Lower leg skin (tissue), 4 donors: ENCODE data around the gene GOLGA3. TPM values are rescaled to one million over a fixed set of nuclear protein-coding genes. Genes with fewer than 3 reads are reported as not detected.
A peak's percentile ranks its signal among the peaks of the same experiment; 100 is the strongest.

ENCODE experiments used
- DNase-seq, 2 donors: peaks; one replicate each; pipeline ENCODE4 v3.0.0-alpha.2; 2019; ENCODE audit warnings: low spot score in 2 of 2
- H3K4me3 ChIP-seq: fragments of 200-600 bp; sonication (generic); 2 replicates; pipeline ENCODE4 v1.5.1; 2017; ENCODE audit warnings: mild to moderate bottlenecking, low read depth; ENCODE audit not compliant: poor library complexity, severe bottlenecking
- POLR2A ChIP-seq, 2 donors: fragments of 450-650 bp; IDR thresholded peaks; one replicate each; pipeline ENCODE4 v1.6.1; 2016 to 2017; ENCODE audit warnings: antibody characterized with exemption in 2 of 2, mild to moderate bottlenecking in 1 of 2, moderate library complexity in 1 of 2
- WGBS, 2 donors: methylation state at CpG; one replicate each; pipeline ENCODE4 v1.1.5; 2018; 5-methylcytosine and 5-hydroxymethylcytosine counted together
- intact Hi-C: fragments of 100-400 bp; cut with DNase I; formaldehyde crosslinking; loops from one replicate; pipeline ENCODE4 v1.15.0; 2023; ENCODE audit warnings: low total_unique reads
- total RNA-seq, 4 donors: library from RNA; depleted of rRNA; stranded (reverse); fragments of >200 nt; gene quantifications; one replicate each; pipeline ENCODE4 v1.1.0, GENCODE V29; 2016
- TF ChIP-seq, protein P1 (sequence below), 3 donors: fragments of 450-650 bp; IDR thresholded peaks; one replicate each; pipeline ENCODE4 v1.5.1; 2016; ENCODE audit warnings: antibody characterized with exemption in 3 of 3, mild to moderate bottlenecking in 3 of 3, moderate library complexity in 2 of 3

The GOLGA3 gene
- total RNA-seq, 4 donors from 2014 or later = 44.5 to 81.0 (median 74.7) TPM

- 83 to 85% methylated on average over 15 of the region's 15 CpGs for WGBS, 2 donors
- intact Hi-C loops = no loop called here
- no peak overlapping the region for H3K4me3 ChIP-seq
- DNase-seq = no peak
- TF ChIP-seq, protein P1, sequence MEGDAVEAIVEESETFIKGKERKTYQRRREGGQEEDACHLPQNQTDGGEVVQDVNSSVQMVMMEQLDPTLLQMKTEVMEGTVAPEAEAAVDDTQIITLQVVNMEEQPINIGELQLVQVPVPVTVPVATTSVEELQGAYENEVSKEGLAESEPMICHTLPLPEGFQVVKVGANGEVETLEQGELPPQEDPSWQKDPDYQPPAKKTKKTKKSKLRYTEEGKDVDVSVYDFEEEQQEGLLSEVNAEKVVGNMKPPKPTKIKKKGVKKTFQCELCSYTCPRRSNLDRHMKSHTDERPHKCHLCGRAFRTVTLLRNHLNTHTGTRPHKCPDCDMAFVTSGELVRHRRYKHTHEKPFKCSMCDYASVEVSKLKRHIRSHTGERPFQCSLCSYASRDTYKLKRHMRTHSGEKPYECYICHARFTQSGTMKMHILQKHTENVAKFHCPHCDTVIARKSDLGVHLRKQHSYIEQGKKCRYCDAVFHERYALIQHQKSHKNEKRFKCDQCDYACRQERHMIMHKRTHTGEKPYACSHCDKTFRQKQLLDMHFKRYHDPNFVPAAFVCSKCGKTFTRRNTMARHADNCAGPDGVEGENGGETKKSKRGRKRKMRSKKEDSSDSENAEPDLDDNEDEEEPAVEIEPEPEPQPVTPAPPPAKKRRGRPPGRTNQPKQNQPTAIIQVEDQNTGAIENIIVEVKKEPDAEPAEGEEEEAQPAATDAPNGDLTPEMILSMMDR (IDR thresholded peaks at IDR 0.05) = no peak
- no peak for TF ChIP-seq POLR2A (IDR thresholded peaks at IDR 0.05)
Measured at GRCh38 chr12:132771126-132771838, 57.4 kb downstream of the GOLGA3 start.

DNA sequence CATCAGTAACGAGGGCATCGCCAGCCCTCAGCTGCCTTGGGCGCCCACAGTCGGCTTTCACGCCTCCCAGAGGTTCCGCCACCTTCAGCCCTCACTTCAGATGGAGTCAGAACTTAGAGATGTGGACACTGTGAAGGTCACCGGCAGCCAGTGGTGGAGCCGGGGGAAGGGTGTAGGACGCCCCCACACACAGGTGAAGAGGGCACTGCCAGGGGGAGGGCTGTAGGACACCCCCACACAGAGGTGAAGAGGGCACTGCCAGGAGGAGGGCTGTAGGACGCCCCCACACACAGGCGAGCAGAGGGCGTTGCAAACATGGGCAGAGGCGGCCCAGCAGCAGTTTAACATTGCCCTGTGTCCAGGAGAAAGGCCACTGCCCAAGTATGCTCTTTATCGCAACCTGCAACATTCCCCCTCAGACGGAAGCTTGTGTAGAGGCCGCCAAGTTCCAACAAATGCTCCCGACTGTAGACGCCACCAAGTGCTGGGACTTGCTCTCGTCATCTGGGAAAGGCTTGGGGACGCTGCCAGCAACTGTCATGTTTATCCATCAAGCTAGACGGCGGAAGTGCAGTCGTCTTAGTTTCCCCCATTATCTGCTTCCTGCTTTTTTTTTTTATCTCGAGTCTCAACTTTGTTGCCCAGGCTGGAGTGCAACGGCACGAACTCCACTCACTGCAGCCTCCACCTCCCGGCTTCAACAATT lies 62.1 kb downstream of the GOLGA3 start:
- 55 to 63% methylated on average over 23 to 26 of the region's 27 CpGs for WGBS, 2 donors
- no peak for TF ChIP-seq POLR2A (IDR thresholded peaks at IDR 0.05)
- intact Hi-C loops = no loop called here
- peak; percentile 43 to 87 for DNase-seq
- no peak overlapping the region for H3K4me3 ChIP-seq

GRCh38 chr12:132765361-132765760 lies 63.3 kb downstream of the GOLGA3 start:
- no peak overlapping the region for H3K4me3 ChIP-seq
- no peak for DNase-seq
- intact Hi-C loops = no loop called here
- TF ChIP-seq, protein P1 (IDR thresholded peaks at IDR 0.05) = no peak
- TF ChIP-seq POLR2A (IDR thresholded peaks at IDR 0.05) = no peak
- 83 to 86% methylated on average over 11 of the region's 11 CpGs for WGBS, 2 donors

DNA sequence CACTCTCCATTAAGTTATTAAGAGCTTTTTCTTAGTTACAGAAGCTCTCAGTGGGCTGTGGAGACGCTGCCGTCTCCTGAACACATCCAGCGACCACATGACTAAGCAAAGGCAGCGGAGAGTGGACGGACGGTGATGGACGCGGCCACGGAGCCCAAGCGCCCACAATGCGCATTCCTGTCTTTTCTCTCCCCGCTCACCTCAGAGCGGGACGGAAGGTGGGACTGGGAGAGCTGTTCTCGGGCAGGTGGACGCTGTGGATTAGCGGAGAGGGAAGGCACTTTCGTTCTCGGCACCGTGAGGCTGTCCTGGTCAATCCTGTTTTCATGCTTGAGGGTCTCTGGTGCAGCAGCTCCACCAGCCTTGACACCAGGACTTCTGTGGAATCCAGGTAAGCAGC lies 64.4 kb downstream of the GOLGA3 start:
- 96 to 98% methylated on average over 20 of the region's 20 CpGs for WGBS, 2 donors
- no peak for DNase-seq
- intact Hi-C loops = no loop called here
- no peak overlapping the region for H3K4me3 ChIP-seq
- no peak for TF ChIP-seq POLR2A (IDR thresholded peaks at IDR 0.05)
- TF ChIP-seq, protein P1 (IDR thresholded peaks at IDR 0.05) = no peak

DNA sequence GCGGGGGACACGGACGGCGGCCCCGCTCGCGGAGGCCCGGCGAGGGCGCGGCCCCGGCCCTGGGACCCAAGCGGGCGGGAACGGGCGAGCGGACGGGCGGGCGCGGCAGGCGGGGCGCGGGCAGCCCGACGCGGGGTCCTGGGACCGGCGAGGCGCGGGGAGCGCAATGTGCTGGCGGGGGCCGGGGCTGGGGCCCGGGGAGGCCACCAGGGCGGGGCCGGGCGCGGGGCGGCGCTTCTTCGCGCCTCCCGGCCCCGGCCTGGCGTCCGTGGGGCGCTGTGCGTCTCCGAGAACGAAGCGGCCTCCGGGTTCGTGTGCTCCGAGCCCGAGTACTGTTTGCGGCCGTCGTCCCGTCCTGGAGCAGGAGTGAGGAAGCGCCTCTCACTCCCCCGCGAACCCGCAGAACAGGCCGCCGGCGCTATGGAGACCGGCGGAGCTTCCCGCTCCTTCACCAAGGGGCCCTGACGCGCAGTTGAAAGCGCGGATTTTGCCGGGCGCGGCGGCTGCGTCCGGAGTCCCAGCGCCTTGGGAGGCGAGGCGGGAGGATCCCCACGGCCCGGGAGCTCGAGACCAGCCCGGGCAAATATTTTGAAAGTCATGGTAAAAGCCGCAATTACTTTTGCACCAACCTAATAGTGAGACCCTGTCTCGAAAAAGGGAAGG lies 66.6 kb downstream of the GOLGA3 start:
- peak overlapping the region; percentile 44 for H3K4me3 ChIP-seq
- TF ChIP-seq POLR2A (IDR thresholded peaks at IDR 0.05) = no peak
- TF ChIP-seq, protein P1 (IDR thresholded peaks at IDR 0.05) = no peak
- WGBS, 2 donors = 0 to 1% methylated on average over 45 to 46 of the region's 89 CpGs
- peak; percentile 68 to 96 for DNase-seq
- intact Hi-C loops = no loop called here
